NCI-H146 treated with DMSO at 0.1 percent for 48 hours (cell line): ENCODE data around the gene DESI2.
"Not testable (repeated sequence)": the region's sequence is repeated elsewhere in the genome, so short reads cannot be mapped to it uniquely, and the experiment has no call there.

Source experiments
- DNase-seq: peaks from one replicate; lab custom pipeline; 2025; ENCODE audit not compliant: unreplicated experiment; lab: John Stamatoyannopoulos, UW

Gene DESI2

DNA sequence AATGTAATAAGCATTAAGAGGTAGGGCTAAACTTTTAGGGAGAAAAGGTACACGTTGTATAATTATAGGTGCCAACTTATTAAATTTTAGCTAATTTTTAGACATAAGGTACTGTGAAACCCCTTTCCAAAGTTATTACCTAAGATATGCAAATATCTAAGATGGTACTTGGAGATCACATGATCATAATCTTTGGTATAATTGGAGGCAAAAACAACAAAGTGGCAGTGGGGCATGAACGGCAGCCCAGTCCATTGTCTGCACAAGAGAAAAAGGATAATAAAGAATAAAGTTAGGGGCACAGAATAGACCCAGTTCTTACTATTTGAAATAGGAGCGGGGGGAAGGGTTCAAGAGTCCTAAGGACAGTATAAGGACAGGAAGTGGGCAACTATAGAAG is 51.2 kb downstream of the DESI2 start:
- DNase-seq, result no peak

DNA sequence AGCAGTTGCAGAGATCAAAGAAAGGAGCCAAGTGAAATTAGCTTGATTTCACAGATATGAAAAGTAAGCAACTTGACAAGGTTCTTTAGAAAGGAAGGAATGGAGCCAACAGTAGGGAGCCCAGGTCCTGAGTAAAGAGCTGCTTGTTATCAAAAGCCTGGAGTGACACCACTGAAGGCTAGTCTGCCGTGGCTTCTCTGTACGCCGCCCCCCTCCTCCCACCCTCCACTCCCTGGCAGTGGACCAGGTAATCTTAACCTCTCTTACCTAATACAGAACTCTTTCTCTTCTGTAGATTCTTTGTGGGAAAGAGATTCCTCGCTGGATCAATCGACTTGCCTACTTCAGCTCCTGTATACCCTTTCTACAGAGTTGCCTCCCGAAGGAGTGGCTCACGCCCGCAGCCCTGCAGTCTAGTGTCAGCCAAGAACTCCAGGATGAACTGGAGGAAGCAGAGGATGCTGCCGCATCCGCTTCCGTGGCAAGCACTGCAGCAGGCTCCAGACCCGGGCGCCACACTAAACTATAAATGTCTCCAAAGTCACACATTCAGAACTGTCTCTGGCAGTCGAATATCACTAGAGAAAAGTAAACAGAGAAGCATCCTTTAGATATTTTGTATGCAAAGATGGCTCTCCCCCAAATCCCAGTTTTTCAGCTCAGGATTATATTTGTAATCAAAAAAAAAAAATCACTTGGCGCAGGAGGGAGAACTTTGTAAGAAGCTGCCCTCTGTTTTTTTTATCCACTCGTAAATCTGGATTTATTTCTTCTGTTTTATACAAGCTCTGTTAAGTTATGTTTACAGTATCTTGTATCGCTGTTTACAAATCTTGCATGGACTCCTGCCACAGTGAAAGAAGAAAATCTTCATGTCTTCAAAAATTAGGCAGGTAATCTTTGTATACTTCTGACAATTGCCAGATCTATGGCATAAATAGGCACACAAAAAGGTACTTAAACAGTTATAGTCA is 52.6 kb downstream of the DESI2 start:
- no peak for DNase-seq

- no peak for DNase-seq
Measured at GRCh38 chr1:244709076-244709475, 56.1 kb downstream of the DESI2 start.

- DNase-seq, result no peak
Measured at GRCh38 chr1:244709476-244710368, 56.8 kb downstream of the DESI2 start.

DNA sequence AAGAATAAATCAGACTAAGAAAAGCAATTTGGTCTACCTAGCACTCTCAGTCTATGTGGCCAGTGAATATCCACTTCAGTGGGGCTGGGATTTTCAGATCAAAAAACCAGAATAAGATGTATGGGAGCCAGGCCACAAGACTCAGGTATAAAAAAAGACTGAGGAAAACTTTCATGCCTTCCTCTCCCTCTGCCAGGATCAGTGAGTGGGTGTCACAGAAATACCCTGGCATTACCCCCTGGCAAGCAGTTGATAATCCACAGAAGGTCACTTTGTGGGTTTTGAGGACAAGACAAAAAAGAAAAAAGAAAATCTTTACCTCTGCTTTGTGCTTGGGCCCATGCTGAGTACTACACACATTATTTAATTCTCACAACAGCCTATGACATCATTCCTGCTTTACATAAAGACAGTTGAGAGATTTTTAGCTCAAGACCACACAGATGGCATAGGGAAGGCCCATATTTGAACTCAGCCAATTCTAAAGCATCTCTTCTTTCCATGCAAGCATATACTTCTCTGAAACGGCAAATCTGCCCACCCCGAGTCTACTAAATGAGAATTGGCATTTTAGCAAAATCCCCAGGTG is 57.6 kb downstream of the DESI2 start:
- DNase-seq, result no peak

- DNase-seq, result no peak
Measured at GRCh38 chr1:244712669-244713068, 59.7 kb downstream of the DESI2 start.

- DNase-seq, result no peak
Measured at GRCh38 chr1:244713332-244713731, 60.4 kb downstream of the DESI2 start.

DNA sequence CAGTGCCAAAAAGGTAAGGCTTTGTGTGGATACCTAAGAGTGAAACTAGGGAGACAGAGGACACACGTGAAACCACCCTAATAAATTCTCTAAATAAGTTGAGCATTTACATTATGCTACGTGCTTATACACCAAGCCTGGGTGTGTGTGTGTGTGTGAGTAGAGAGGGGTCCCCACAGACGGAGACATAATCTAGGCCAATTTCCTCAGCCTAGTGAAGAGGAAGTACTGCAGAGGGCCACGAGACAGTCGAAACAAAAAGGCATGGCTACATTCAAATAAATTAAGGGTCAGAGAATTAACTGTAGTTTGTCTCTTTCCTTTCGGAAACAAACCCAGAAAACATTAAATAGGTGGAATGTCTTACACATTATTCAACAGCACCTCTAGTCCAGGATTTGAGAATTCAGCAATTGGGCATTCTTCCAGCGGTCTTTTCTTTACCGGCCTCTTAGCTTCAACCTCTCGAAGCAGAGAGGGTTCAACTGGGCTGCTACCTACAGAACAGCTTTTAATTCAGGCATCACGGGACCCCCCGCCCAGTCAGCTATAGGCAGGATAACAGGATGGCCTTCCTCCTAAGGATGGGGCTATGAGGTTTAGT is 75.0 kb downstream of the DESI2 start:
- no peak for DNase-seq

GRCh38 chr1:244730153-244730933 is 77.4 kb downstream of the DESI2 start:
- peak; percentile 42 for DNase-seq

DNA sequence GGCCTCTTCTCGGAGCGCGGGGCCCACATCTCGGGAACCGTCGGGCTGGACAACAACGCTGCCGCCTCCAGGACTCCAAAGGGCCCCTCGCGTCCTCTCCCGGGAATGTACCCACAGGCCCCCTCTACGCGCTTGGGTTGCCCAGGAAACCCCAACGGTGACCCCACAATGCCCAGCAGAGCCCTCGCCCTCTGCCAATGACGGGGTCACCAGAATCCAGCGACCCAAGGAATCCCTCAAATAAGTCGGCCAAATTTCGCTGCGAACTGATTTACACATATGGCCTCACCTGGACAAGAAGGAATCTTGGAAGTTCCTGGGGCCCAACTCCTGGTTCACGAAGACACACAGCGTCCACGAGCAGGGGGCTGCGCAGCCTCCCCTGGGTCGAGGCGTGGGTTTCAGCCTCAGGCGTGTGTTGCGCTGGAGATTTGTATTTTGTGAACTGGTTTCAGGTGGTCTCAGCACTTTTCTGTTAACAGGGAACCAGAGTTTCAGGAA is 78.1 kb downstream of the DESI2 start:
- no peak for DNase-seq

DNA sequence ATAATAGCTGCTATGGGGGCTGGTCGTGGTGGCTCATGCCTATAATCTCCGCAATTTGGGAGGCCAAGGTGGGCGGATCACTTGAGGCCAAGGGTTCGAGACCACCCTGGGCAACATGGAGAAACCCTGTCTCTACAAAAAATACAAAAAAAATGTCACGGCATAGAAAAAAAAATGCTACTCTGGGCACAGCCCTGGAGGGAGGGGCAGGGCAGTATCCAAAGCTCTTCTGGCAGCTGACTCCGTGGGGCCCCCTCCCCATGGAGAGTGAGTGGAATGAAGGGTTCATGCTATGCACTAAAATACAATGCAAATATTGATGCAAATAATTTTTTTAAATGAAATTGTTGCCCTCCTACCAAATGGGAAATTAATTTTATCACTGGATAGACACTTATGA is 78.7 kb downstream of the DESI2 start:
- DNase-seq, result no peak

- DNase-seq, result peak; percentile 95
Measured at GRCh38 chr1:244732851-244733450, 80.0 kb downstream of the DESI2 start.

GRCh38 chr1:244735404-244735803 is 82.5 kb downstream of the DESI2 start:
- DNase-seq, result no peak

GRCh38 chr1:244735876-244736561 is 83.1 kb downstream of the DESI2 start:
- DNase-seq, result no peak

DNA sequence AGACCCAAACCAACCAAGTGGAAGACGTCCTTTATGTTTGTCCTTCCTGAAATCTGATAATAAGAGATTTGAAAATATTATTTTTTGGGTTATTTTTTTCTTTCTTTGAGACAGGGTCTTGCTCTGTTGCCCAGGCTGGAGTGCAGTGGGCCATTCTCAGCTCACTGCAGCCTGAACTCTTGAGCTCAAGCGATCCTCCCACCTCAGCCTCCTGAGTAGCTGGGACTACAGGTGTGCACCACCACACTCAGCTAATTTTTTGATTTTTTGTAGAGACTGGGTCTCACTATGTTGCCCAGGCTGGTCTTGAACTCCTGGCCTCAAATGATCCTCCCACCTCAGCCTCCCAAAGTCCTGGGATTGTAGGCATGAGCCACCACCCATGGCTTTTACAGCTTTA is 86.2 kb downstream of the DESI2 start:
- not testable (repeated sequence) for DNase-seq

GRCh38 chr1:244740027-244740617 is 87.2 kb downstream of the DESI2 start:
- DNase-seq, result not testable (repeated sequence)

DNA sequence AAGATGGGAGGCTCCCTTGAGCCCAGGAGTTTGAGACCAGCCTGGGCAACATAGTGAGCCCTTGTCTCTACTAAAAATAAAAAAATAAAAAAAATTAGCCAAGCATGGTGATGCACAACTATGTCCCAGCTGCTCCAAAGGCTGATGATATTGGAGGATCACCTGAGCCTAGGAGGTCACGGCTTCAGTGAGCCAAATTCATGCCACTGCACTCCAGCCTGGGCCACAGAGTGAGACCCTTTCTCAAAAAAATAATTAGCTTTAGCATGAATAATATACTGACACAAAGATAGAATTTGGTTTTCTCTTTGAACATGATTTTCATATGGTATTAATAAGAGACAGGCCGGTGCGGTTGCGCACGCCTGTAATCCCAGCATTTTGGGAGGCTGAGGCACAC is 88.8 kb downstream of the DESI2 start:
- DNase-seq, result no peak

GRCh38 chr1:244749230-244750016 is 96.5 kb downstream of the DESI2 start:
- DNase-seq, result no peak
